Measurements from ENCODE around the gene GNA15. TPM values are rescaled to one million over a fixed set of nuclear protein-coding genes. Genes with fewer than 3 reads are reported as not detected.
A peak's percentile ranks its signal among the peaks of the same experiment; 100 is the strongest.

GNA15 gene
- total RNA-seq, 1 donor from 2014 or later, result 24.2 TPM

DNA sequence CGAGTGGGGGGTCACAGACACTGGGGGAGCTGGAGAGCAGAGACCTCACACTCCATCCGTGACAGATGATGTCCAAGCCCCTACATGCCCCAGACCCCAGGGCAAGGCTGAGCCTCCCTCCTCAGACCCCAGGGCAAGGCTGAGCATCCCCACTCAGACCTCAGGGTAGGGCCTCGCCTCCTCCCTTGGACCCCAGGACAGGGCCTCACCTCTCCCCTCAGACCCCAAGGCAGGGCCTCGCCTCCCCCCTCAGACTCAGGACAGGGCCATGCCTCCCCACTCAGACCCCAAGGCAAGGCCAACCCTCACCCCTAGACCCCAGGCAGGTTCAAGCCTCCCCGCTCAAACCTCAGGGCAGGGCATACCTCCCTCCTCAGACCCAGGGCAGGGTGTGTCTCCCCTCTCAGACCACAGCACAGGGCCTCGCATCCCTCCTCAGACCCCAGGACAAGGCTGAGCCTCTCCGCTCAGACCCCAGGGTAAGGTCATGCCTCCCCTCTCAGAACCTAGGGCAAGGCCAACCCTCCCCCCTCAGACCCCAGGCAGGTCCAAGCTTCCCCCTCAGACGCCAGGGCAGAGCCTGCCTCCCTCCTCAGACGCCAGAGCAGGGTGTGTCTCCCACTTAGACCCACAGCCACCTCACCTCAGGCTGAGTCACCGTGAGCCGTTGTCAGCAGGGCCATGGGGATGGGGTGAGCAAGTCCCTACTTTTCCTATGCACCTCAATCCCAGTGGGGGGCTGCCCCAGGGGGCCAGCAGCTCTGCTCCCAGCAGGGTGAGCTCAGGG lies 41.1 kb downstream of the GNA15 start:
- Histone ChIP-seq H3K27ac (peak overlapping the region; percentile 89), H3K36me3 (no peaks in the 10 kb centered on the region), H3K4me1 (peaks cover 24% of the 10 kb centered on the region), H3K27me3 (ENCODE audit: low read depth) (no peaks in the 10 kb centered on the region), H3K4me3 (peak overlapping the region; percentile 36), H3K9me3 (no peaks in the 10 kb centered on the region)
- ATAC-seq (peak; percentile 88 to 92), DNase-seq (peak; percentile 85)
- intact Hi-C loops (cut with DNase I), result no loop called here
- TF ChIP-seq, protein P1, sequence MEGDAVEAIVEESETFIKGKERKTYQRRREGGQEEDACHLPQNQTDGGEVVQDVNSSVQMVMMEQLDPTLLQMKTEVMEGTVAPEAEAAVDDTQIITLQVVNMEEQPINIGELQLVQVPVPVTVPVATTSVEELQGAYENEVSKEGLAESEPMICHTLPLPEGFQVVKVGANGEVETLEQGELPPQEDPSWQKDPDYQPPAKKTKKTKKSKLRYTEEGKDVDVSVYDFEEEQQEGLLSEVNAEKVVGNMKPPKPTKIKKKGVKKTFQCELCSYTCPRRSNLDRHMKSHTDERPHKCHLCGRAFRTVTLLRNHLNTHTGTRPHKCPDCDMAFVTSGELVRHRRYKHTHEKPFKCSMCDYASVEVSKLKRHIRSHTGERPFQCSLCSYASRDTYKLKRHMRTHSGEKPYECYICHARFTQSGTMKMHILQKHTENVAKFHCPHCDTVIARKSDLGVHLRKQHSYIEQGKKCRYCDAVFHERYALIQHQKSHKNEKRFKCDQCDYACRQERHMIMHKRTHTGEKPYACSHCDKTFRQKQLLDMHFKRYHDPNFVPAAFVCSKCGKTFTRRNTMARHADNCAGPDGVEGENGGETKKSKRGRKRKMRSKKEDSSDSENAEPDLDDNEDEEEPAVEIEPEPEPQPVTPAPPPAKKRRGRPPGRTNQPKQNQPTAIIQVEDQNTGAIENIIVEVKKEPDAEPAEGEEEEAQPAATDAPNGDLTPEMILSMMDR (IDR thresholded peaks at IDR 0.05), result no peak

DNA sequence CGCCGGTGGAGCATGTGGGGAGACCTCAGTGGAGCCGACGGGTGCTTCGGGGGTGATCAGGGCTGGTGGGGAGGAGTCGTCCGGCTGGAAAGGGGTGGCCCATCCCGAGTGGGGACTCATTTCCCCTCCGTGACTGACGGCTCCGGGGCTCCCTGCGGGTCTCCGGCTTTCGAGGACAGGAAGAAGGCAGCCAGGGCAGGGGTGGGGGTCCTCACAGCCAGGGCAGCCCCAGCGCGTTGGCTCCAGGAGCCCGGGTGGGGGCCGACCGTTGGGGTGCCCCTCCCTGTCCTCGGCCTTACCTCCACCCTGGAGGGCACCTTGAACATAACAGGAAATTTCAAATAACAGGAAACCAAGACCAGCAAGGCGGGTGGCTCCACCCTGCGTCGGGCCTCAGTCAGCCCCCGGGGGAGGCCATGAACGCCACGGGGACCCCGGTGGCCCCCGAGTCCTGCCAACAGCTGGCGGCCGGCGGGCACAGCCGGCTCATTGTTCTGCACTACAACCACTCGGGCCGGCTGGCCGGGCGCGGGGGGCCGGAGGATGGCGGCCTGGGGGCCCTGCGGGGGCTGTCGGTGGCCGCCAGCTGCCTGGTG lies 42.6 kb downstream of the GNA15 start, which contains the start of gene S1PR4:
S1PR4 (plus strand) TSS at position 393 of the 596 bp plus-strand sequence; CDS start at position 417, 24 bp downstream.
- H3K27ac ChIP-seq, result peak within 1 kb of the TSS; percentile 92
- DNase-seq (peak; percentile 73), ATAC-seq (peak; percentile 16 to 28)

DNA sequence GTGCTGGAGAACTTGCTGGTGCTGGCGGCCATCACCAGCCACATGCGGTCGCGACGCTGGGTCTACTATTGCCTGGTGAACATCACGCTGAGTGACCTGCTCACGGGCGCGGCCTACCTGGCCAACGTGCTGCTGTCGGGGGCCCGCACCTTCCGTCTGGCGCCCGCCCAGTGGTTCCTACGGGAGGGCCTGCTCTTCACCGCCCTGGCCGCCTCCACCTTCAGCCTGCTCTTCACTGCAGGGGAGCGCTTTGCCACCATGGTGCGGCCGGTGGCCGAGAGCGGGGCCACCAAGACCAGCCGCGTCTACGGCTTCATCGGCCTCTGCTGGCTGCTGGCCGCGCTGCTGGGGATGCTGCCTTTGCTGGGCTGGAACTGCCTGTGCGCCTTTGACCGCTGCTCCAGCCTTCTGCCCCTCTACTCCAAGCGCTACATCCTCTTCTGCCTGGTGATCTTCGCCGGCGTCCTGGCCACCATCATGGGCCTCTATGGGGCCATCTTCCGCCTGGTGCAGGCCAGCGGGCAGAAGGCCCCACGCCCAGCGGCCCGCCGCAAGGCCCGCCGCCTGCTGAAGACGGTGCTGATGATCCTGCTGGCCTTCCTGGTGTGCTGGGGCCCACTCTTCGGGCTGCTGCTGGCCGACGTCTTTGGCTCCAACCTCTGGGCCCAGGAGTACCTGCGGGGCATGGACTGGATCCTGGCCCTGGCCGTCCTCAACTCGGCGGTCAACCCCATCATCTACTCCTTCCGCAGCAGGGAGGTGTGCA lies 43.3 kb downstream of the GNA15 start:
- TF ChIP-seq, protein P1 (IDR thresholded peaks at IDR 0.05), result no peak
- intact Hi-C loops (cut with DNase I), result no loop called here
- no peaks in the 10 kb centered on the region for H3K9me3 ChIP-seq
- DNase-seq, result no peak
- peak overlapping the region; percentile 92 for H3K27ac ChIP-seq
- H3K4me1 ChIP-seq, result peaks cover 31% of the 10 kb centered on the region
- H3K4me3 ChIP-seq, result peak overlapping the region; percentile 55
- no peaks in the 10 kb centered on the region for H3K36me3 ChIP-seq
- ATAC-seq, result peak in 1 of 2 donors; percentile 4
- no peaks in the 10 kb centered on the region for H3K27me3 ChIP-seq (ENCODE audit: low read depth)

More for the DNA sequence above, 42.6 kb downstream of the GNA15 start, which contains the start of gene S1PR4:
- TF ChIP-seq, protein P1 (IDR thresholded peaks at IDR 0.05), result peak; percentile 17
- H3K36me3 ChIP-seq, result no peaks in the 10 kb centered on the region
- intact Hi-C loops (cut with DNase I), result no loop called here
- peaks cover 24% of the 10 kb centered on the region for H3K4me1 ChIP-seq
- H3K9me3 ChIP-seq, result no peaks in the 10 kb centered on the region
- peak within 1 kb of the TSS; percentile 55 for H3K4me3 ChIP-seq
- no peaks in the 10 kb centered on the region for H3K27me3 ChIP-seq (ENCODE audit: low read depth)

DNA sequence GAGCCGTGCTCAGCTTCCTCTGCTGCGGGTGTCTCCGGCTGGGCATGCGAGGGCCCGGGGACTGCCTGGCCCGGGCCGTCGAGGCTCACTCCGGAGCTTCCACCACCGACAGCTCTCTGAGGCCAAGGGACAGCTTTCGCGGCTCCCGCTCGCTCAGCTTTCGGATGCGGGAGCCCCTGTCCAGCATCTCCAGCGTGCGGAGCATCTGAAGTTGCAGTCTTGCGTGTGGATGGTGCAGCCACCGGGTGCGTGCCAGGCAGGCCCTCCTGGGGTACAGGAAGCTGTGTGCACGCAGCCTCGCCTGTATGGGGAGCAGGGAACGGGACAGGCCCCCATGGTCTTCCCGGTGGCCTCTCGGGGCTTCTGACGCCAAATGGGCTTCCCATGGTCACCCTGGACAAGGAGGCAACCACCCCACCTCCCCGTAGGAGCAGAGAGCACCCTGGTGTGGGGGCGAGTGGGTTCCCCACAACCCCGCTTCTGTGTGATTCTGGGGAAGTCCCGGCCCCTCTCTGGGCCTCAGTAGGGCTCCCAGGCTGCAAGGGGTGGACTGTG lies 44.0 kb downstream of the GNA15 start:
- intact Hi-C loops (cut with DNase I), result no loop called here
- Histone ChIP-seq H3K36me3 (no peaks in the 10 kb centered on the region), H3K9me3 (no peaks in the 10 kb centered on the region), H3K27ac (peak overlapping the region; percentile 92), H3K4me3 (peak overlapping the region; percentile 55), H3K4me1 (peaks cover 33% of the 10 kb centered on the region), H3K27me3 (ENCODE audit: low read depth) (no peaks in the 10 kb centered on the region)
- TF ChIP-seq, protein P1 (IDR thresholded peaks at IDR 0.05), result no peak
- DNase-seq (no peak), ATAC-seq (no peak)
